ENCODE data around the gene PDCD5.

- no peak for TF ChIP-seq EP300 (IDR thresholded peaks at IDR 0.05)
- no peak for TF ChIP-seq CTCF (IDR thresholded peaks at IDR 0.05)
- no peak for TF ChIP-seq POLR2A (IDR thresholded peaks at IDR 0.05)
These were observed 49.3 kb downstream of the PDCD5 start for GRCh38 chr19:32630338-32630737.

Measured in tibial nerve (tissue), 4 donors.